BJ (cell line): ENCODE results near the gene VPS37D. TPM values are rescaled to one million over a fixed set of nuclear protein-coding genes. Genes with fewer than 3 reads are reported as not detected.
A peak's percentile ranks its signal among the peaks of the same experiment; 100 is the strongest.

Experiments
- CTCF ChIA-PET: fragments of 350-600 bp; formaldehyde crosslinking; extraction: SDS; loops from one replicate; lab custom pipeline; 2021; ENCODE audit warnings: antibody characterized with exemption, inconsistent platforms; lab: Yijun Ruan, JAX
- POLR2A ChIA-PET: fragments of 300-600 bp; sonication (Branson Sonifier 250); formaldehyde crosslinking; extraction: SDS; loops from one replicate; lab custom pipeline; 2021; ENCODE audit warnings: antibody characterized with exemption; lab: Charles Lee
- DNase-seq: peaks from one replicate; pipeline ENCODE4 v3.0.0-alpha.2; 2011; ENCODE audit warnings: low read depth
- H3K27me3 ChIP-seq: 2 replicates; pipeline ENCODE4 v1.6.0; 2011; ENCODE audit warnings: low read length; ENCODE audit not compliant: control insufficient read depth, insufficient read depth
- H3K36me3 ChIP-seq: 2 replicates; pipeline ENCODE4 v1.5.1; 2011; ENCODE audit warnings: low read length; ENCODE audit not compliant: control insufficient read depth, insufficient read depth
- H3K4me3 ChIP-seq: 2 replicates; pipeline ENCODE4 v1.5.1; 2011; ENCODE audit warnings: low read depth, mild to moderate bottlenecking, control low read depth, low read length
- CTCF ChIP-seq: IDR thresholded peaks from 2 replicates; pipeline ENCODE4 v1.5.1; 2011; ENCODE audit warnings: low read depth, mild to moderate bottlenecking, control low read depth, inconsistent platforms, low read length, moderate library complexity; ENCODE audit not compliant: insufficient read depth
- polyA plus RNA-seq: library from polyadenylated mRNA; depleted of rRNA; stranded (reverse); fragments of >200 nt; gene quantifications from 2 replicates; pipeline ENCODE4 v1.2.3, GENCODE V29; 2011

Gene VPS37D
- polyA plus RNA-seq, 1 experiment = 3.3 TPM

- H3K4me3 ChIP-seq = peak overlapping the region; percentile 85
- POLR2A ChIA-PET = no interaction called here
- CTCF ChIA-PET = interaction anchor here (1.2 kb wide), 1 partner anchor 18 kb away, joined by 4 read pairs; no protein-coding TSS in a partner anchor
- no peak for TF ChIP-seq CTCF
- DNase-seq = no peak
- H3K27me3 ChIP-seq = no peaks in the 10 kb centered on the region
- peaks cover 5% of the 10 kb centered on the region for H3K36me3 ChIP-seq
Observed at GRCh38 chr7:73683788-73684693, 16.4 kb downstream of the VPS37D start.

GRCh38 chr7:73685311-73685710, 17.7 kb downstream of the VPS37D start:
- ChIA-PET POLR2A (no interaction called here), CTCF (interaction anchor here (1.2 to 1.7 kb wide), 2 partner anchors 17 to 78 kb away, joined by 4 to 5 read pairs; no protein-coding TSS in a partner anchor)
- Histone ChIP-seq H3K36me3 (peaks cover 5% of the 10 kb centered on the region), H3K4me3 (no peak overlapping the region), H3K27me3 (no peaks in the 10 kb centered on the region)
- DNase-seq = no peak
- TF ChIP-seq CTCF = no peak

GRCh38 chr7:73688288-73688687, 20.7 kb downstream of the VPS37D start:
- Histone ChIP-seq H3K4me3 (no peak overlapping the region), H3K27me3 (no peaks in the 10 kb centered on the region), H3K36me3 (peaks cover 17% of the 10 kb centered on the region)
- CTCF ChIA-PET = interaction anchor here (0.9 kb wide), 1 partner anchor 81 kb away, joined by 3 read pairs; no protein-coding TSS in a partner anchor
- TF ChIP-seq CTCF = no peak
- no peak for DNase-seq
- POLR2A ChIA-PET = no interaction called here

- Histone ChIP-seq H3K4me3 (no peak overlapping the region), H3K36me3 (peaks cover 28% of the 10 kb centered on the region), H3K27me3 (no peaks in the 10 kb centered on the region)
- ChIA-PET POLR2A (no interaction called here), CTCF (no interaction called here)
- no peak for DNase-seq
- no peak for TF ChIP-seq CTCF
Observed at GRCh38 chr7:73690646-73691045, 23.0 kb downstream of the VPS37D start.

GRCh38 chr7:73696372-73696771, 28.7 kb downstream of the VPS37D start:
- no peak for TF ChIP-seq CTCF
- Histone ChIP-seq H3K36me3 (peaks cover 45% of the 10 kb centered on the region), H3K4me3 (no peak overlapping the region), H3K27me3 (no peaks in the 10 kb centered on the region)
- ChIA-PET CTCF (interaction anchor here (0.8 to 2.3 kb wide), 5 partner anchors 10 to 92 kb away, joined by 3 to 6 read pairs (median 3); no protein-coding TSS in a partner anchor), POLR2A (no interaction called here)
- no peak for DNase-seq
